Fibroblast of the aortic adventitia (primary cell): Measurements from ENCODE around the gene TMEM41A. TPM values are rescaled to one million over a fixed set of nuclear protein-coding genes. Genes with fewer than 3 reads are reported as not detected.

Experiments
- DNase-seq: peaks from one replicate; pipeline ENCODE4 v3.0.0-alpha.2; 2010; ENCODE audit warnings: low read depth
- H3K4me3 ChIP-seq: 2 replicates; pipeline ENCODE4 v1.5.1; 2011; ENCODE audit warnings: low read depth, mild to moderate bottlenecking, control low read depth, low read length, moderate library complexity
- CTCF ChIP-seq: IDR thresholded peaks from 2 replicates; pipeline ENCODE4 v1.5.1; 2011; ENCODE audit warnings: mild to moderate bottlenecking, low read length, control low read depth, inconsistent platforms; ENCODE audit not compliant: insufficient read depth
- total RNA-seq: library from RNA; depleted of rRNA; stranded (reverse); fragments of >200 nt; gene quantifications from 2 replicates; pipeline ENCODE4 v1.2.3, GENCODE V29; 2012; ENCODE audit warnings: low replicate concordance

TMEM41A gene
- total RNA-seq: 11.6 and 14.5 TPM in 2 replicates

GRCh38 chr3:185498503-185499396, at the start of gene TMEM41A:
TSS of gene TMEM41A (minus strand) at chr3:185499035. CDS start at chr3:185498961, 74 bp downstream.
- peak within 1 kb of the TSS; percentile 88 for H3K4me3 ChIP-seq
- TF ChIP-seq CTCF: no peak
- DNase-seq: peak; percentile 84

- no peak for TF ChIP-seq CTCF
- H3K4me3 ChIP-seq: no peak overlapping the region
- DNase-seq: no peak
Measured at GRCh38 chr3:185540695-185541094, 41.9 kb upstream of the TMEM41A start.

GRCh38 chr3:185539934-185540333, 41.1 kb upstream of the TMEM41A start:
- DNase-seq: no peak
- no peak overlapping the region for H3K4me3 ChIP-seq
- no peak for TF ChIP-seq CTCF

DNA sequence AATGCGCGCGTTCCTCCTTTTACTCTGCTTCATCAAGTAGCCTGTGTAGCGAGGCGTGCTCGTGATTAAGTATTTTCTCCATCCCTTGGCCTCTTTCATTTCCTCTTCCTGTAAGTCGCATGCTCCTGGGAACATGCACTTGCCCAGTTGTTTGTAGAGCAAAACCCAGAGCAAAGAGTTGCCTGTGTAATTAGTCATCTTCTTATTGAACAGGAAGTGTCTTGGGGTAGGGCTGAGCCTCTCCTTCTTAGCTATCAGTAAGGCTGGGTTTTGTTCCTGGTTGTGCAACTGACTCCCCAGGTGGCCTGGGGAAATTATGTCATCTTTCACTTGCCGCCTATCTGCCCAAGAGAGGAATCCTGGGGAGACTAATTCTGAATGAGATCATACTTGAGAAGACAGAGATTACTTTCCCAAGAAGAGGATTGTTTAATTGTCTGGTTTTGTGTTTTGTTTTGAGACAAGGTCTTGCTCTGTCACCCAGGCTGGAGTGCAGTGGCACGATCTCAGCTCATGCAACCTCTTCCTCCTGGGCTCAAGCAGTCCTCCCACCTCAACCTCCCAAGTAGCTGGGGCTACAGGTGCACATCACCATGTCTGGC, 38.6 kb upstream of the TMEM41A start:
- TF ChIP-seq CTCF: no peak
- H3K4me3 ChIP-seq: no peak overlapping the region
- peak; percentile 77 for DNase-seq

DNA sequence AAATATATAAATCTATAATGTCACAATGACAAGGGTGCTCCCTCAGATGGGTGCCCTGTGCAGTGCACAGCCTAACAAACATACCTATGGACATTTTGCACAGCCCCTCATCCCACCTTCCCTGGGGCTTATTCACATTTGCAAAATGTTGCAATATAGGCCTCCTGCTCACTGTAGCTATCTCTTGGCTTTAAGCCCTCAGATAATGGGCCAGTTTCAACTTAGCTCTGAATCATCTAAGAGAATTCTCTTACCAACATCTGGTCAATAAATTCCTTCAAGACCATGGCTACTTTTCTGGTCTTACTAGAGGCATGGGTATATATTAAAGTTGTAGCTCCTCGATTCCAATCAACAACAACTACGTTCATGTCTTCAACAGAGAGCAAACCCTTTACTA, 35.7 kb upstream of the TMEM41A start:
- H3K4me3 ChIP-seq: no peak overlapping the region
- TF ChIP-seq CTCF: no peak
- peak; percentile 73 for DNase-seq

GRCh38 chr3:185532901-185533300, 34.1 kb upstream of the TMEM41A start:
- DNase-seq: no peak
- no peak overlapping the region for H3K4me3 ChIP-seq
- TF ChIP-seq CTCF: no peak
